ENCODE results near the gene REEP2. TPM values are rescaled to one million over a fixed set of nuclear protein-coding genes. Genes with fewer than 3 reads are reported as not detected.
A peak's percentile ranks its signal among the peaks of the same experiment; 100 is the strongest.

The REEP2 gene
- total RNA-seq, 1 donor from 2014 or later = 0.55 TPM

GRCh38 chr5:138466900-138467710, 28.2 kb downstream of the REEP2 start:
- peak overlapping the region; percentile 86 for H3K4me3 ChIP-seq
- H3K9me3 ChIP-seq = no peaks in the 10 kb centered on the region
- ATAC-seq (no peak), DNase-seq (peak; percentile 68)
- H3K27me3 ChIP-seq = no peaks in the 10 kb centered on the region
- H3K4me1 ChIP-seq = peaks cover 27% of the 10 kb centered on the region
- intact Hi-C loops (cut with DNase I) = no loop called here
- TF ChIP-seq CTCF (IDR thresholded peaks at IDR 0.05) = no peak
- peaks cover 14% of the 10 kb centered on the region for H3K36me3 ChIP-seq
- no peak overlapping the region for H3K27ac ChIP-seq

- peaks cover 27% of the 10 kb centered on the region for H3K4me1 ChIP-seq
- no peaks in the 10 kb centered on the region for H3K27me3 ChIP-seq
- peak overlapping the region; percentile 86 for H3K4me3 ChIP-seq
- H3K36me3 ChIP-seq = peaks cover 14% of the 10 kb centered on the region
- ATAC-seq (no peak), DNase-seq (no peak)
- no peak overlapping the region for H3K27ac ChIP-seq
- H3K9me3 ChIP-seq = no peaks in the 10 kb centered on the region
- intact Hi-C loops (cut with DNase I) = no loop called here
- no peak for TF ChIP-seq CTCF (IDR thresholded peaks at IDR 0.05)
These were observed 28.9 kb downstream of the REEP2 start for GRCh38 chr5:138467711-138468132.

GRCh38 chr5:138468133-138468965, 29.5 kb downstream of the REEP2 start:
- H3K27ac ChIP-seq = no peak overlapping the region
- H3K4me1 ChIP-seq = peaks cover 23% of the 10 kb centered on the region
- peak overlapping the region; percentile 86 for H3K4me3 ChIP-seq
- H3K9me3 ChIP-seq = no peaks in the 10 kb centered on the region
- no peak for TF ChIP-seq CTCF (IDR thresholded peaks at IDR 0.05)
- no peak for DNase-seq
- ATAC-seq = no peak
- peaks cover 14% of the 10 kb centered on the region for H3K36me3 ChIP-seq
- intact Hi-C loops (cut with DNase I) = no loop called here
- H3K27me3 ChIP-seq = no peaks in the 10 kb centered on the region

GRCh38 chr5:138468966-138469539, 30.2 kb downstream of the REEP2 start:
- no peak for ATAC-seq
- Histone ChIP-seq H3K36me3 (peaks cover 14% of the 10 kb centered on the region), H3K4me1 (peaks cover 21% of the 10 kb centered on the region), H3K9me3 (no peaks in the 10 kb centered on the region), H3K27ac (no peak overlapping the region), H3K4me3 (no peak overlapping the region), H3K27me3 (no peaks in the 10 kb centered on the region)
- intact Hi-C loops (cut with DNase I) = no loop called here
- no peak for DNase-seq
- TF ChIP-seq CTCF (IDR thresholded peaks at IDR 0.05) = no peak

GRCh38 chr5:138469540-138470321, 30.9 kb downstream of the REEP2 start:
- no peak overlapping the region for H3K4me3 ChIP-seq
- ATAC-seq = peak; percentile 8
- intact Hi-C loops (cut with DNase I) = no loop called here

More at GRCh38 chr5:138469540-138470321, 30.9 kb downstream of the REEP2 start:
- Histone ChIP-seq H3K9me3 (no peaks in the 10 kb centered on the region), H3K4me1 (peaks cover 21% of the 10 kb centered on the region), H3K27me3 (no peaks in the 10 kb centered on the region), H3K27ac (no peak overlapping the region), H3K36me3 (peaks cover 14% of the 10 kb centered on the region)
- TF ChIP-seq CTCF (IDR thresholded peaks at IDR 0.05) = no peak
- DNase-seq = no peak

Data from upper lobe of right lung (tissue), 1 donor.